ENCODE measurements around the gene TMEM87A.

Gene TMEM87A

DNA sequence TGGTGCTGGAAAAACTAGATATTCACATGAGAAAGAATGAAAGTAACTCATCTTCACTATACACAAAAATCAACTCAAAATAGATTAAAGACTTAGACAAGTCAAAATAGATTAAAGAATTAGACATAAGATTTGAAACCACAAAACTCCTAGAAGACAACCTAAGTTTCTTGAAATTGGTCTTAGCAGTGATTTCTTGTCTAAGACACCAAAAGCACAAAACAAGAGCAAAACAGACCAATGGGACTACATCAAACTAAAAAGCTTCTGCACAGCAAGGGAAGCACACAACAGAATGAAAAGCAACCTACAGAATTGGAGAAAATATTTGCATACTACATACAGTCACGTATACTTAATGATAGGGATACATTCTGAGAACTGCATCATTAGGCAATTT is 58.6 kb downstream of the TMEM87A start:
- no peak overlapping the region for H3K27ac ChIP-seq
- H3K36me3 ChIP-seq (ENCODE audit: insufficient read depth), result peaks cover 4% of the 10 kb centered on the region; the same call in 1 of the 2 replicates
- H4K20me1 ChIP-seq (ENCODE audit: insufficient read depth), result no peaks in the 10 kb centered on the region
- H3K4me2 ChIP-seq, result no peak overlapping the region
- no peak overlapping the region for H2AFZ ChIP-seq (ENCODE audit: low read depth)
- no peaks in the 10 kb centered on the region for H3K79me2 ChIP-seq (ENCODE audit: insufficient read depth, low read depth)
- no peak overlapping the region for H3K4me3 ChIP-seq (IDR thresholded peaks at IDR 0.05; ENCODE audit: insufficient read depth, low read depth, low read length)
- no peak overlapping the region for H3K9ac ChIP-seq
- no peaks in the 10 kb centered on the region for H3K4me1 ChIP-seq (ENCODE audit: low read depth, poor library complexity, severe bottlenecking)
- no peaks in the 10 kb centered on the region for H3K27me3 ChIP-seq (ENCODE audit: insufficient read depth, low read depth)
- TF ChIP-seq, protein P1, sequence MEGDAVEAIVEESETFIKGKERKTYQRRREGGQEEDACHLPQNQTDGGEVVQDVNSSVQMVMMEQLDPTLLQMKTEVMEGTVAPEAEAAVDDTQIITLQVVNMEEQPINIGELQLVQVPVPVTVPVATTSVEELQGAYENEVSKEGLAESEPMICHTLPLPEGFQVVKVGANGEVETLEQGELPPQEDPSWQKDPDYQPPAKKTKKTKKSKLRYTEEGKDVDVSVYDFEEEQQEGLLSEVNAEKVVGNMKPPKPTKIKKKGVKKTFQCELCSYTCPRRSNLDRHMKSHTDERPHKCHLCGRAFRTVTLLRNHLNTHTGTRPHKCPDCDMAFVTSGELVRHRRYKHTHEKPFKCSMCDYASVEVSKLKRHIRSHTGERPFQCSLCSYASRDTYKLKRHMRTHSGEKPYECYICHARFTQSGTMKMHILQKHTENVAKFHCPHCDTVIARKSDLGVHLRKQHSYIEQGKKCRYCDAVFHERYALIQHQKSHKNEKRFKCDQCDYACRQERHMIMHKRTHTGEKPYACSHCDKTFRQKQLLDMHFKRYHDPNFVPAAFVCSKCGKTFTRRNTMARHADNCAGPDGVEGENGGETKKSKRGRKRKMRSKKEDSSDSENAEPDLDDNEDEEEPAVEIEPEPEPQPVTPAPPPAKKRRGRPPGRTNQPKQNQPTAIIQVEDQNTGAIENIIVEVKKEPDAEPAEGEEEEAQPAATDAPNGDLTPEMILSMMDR (conservative IDR thresholded peaks at IDR 0.05; ENCODE audit: low read depth, low read length), result no peak

DNA sequence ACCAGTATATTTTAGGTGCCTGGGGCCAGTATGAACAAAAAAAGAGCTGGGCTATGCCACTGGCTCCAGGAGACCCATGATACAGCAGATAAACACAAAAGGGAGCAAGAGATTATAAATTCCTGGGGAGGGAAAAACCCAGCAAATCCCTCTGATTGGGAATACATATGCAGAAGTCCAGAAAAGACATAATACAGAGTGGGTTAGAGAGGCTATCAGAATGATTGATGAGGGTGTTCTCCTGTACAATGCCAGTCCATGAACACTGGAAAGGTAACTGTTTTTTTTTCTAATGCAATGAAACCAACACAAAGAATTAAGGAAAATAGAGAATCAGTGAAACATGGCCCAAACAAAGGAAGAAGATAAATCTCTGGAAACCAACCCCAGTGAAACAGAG is 59.7 kb downstream of the TMEM87A start:
- peaks cover 8% of the 10 kb centered on the region for H3K4me1 ChIP-seq (ENCODE audit: low read depth, poor library complexity, severe bottlenecking)
- H4K20me1 ChIP-seq (ENCODE audit: insufficient read depth), result no peaks in the 10 kb centered on the region
- no peak overlapping the region for H2AFZ ChIP-seq (ENCODE audit: low read depth)
- H3K4me2 ChIP-seq, result no peak overlapping the region
- H3K27me3 ChIP-seq (ENCODE audit: insufficient read depth, low read depth), result no peaks in the 10 kb centered on the region
- no peaks in the 10 kb centered on the region for H3K79me2 ChIP-seq (ENCODE audit: insufficient read depth, low read depth)
- H3K27ac ChIP-seq, result no peak overlapping the region
- TF ChIP-seq, protein P1 (conservative IDR thresholded peaks at IDR 0.05; ENCODE audit: low read depth, low read length), result no peak
- H3K4me3 ChIP-seq (IDR thresholded peaks at IDR 0.05; ENCODE audit: insufficient read depth, low read depth, low read length), result no peak overlapping the region
- 0 out of 2 replicates have a peak, but pooled peaks cover under 1% of the 10 kb centered on the region for H3K36me3 ChIP-seq (ENCODE audit: insufficient read depth)
- H3K9ac ChIP-seq, result no peak overlapping the region

DNA sequence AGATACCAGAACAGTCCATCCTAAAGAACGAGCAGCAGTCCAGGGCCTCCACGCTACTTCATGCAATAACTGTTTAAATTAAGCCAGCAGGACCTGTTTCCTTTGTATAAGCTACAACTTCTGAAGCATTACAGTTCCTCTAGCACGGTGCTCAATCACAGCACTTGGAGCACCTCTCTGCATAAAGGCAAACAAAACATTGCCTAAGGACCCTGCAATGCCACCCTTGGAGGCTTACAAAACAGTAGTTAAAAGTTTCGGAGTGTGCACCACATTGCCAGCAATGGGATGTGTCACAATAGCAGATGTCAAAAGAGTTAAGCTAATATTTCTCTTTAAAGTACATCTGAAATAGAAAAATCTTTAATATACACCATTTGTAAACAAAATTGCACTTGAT is 62.5 kb downstream of the TMEM87A start:
- H3K27ac ChIP-seq, result no peak overlapping the region
- TF ChIP-seq, protein P1 (conservative IDR thresholded peaks at IDR 0.05; ENCODE audit: low read depth, low read length), result no peak
- no peaks in the 10 kb centered on the region for H3K27me3 ChIP-seq (ENCODE audit: insufficient read depth, low read depth)
- H4K20me1 ChIP-seq (ENCODE audit: insufficient read depth), result no peaks in the 10 kb centered on the region
- peaks cover 19% of the 10 kb centered on the region for H3K79me2 ChIP-seq (ENCODE audit: insufficient read depth, low read depth)
- no peaks in the 10 kb centered on the region for H3K36me3 ChIP-seq (ENCODE audit: insufficient read depth)
- no peak overlapping the region for H3K4me2 ChIP-seq
- H2AFZ ChIP-seq (ENCODE audit: low read depth), result no peak overlapping the region
- peaks cover 21% of the 10 kb centered on the region for H3K4me1 ChIP-seq (ENCODE audit: low read depth, poor library complexity, severe bottlenecking)
- no peak overlapping the region for H3K9ac ChIP-seq
- no peak overlapping the region for H3K4me3 ChIP-seq (IDR thresholded peaks at IDR 0.05; ENCODE audit: insufficient read depth, low read depth, low read length)

DNA sequence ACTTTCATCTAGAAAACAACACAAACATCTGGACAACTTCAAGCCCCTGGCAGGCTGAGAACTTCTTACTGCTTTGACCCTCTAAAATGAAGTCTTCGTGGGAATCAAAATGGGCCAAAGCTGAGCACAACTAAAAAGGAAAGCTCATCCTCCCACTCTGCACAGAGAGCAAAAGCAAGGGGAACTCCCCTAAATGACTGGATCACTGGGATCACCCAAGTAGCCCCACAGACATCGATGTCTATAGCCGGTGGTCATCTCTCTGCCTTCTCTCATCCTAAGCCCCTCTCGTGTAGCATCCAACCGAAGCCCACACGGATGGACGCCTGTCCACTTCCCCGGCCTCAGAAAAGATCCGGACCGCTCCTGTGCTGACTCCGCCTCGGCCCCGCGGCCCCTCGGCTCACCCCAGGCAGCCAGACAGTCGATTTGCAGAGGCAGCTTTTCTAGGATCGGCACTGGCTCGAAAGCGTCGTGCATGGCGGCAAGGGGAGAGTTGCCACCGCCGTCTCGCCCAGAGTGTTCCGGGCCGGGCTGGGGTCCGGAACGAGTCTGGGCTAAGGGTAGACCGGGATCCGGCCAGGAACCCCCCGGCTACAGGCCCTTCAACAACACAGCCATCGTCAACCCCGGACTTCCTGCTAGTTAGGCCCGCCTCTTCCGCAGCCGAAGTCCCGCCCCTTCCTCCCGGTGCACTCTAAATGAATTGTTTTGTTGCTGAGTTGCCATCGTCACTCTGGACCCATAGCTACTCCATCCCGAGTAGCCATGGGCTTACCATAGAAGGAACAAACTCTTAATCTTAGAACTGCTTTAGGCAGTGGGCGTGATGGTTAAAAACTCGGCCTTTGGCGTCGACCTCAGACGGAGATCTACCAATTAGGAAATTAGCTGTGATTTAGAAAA is 65.3 kb downstream of the TMEM87A start, which contains the start of gene VPS39:
TSS of gene VPS39 (minus strand) at position 631 of the 906 bp plus-strand sequence. CDS start at position 480, 151 bp downstream.
- Histone ChIP-seq H3K4me1 (ENCODE audit: low read depth, poor library complexity, severe bottlenecking) (peaks cover 21% of the 10 kb centered on the region), H3K36me3 (ENCODE audit: insufficient read depth) (no peaks in the 10 kb centered on the region), H3K4me2 (peak within 1 kb of the TSS; percentile 72), H3K9ac (peak within 1 kb of the TSS; percentile 75), H3K79me2 (ENCODE audit: insufficient read depth, low read depth) (peaks cover 19% of the 10 kb centered on the region), H4K20me1 (ENCODE audit: insufficient read depth) (no peaks in the 10 kb centered on the region), H2AFZ (ENCODE audit: low read depth) (peak within 1 kb of the TSS; percentile 47), H3K4me3 (IDR thresholded peaks at IDR 0.05; ENCODE audit: insufficient read depth, low read depth, low read length) (no peak within 1 kb of the TSS), H3K27me3 (ENCODE audit: insufficient read depth, low read depth) (no peaks in the 10 kb centered on the region), H3K27ac (peak within 1 kb of the TSS; percentile 72)
- TF ChIP-seq, protein P1 (conservative IDR thresholded peaks at IDR 0.05; ENCODE audit: low read depth, low read length), result no peak; the same call in 1 of the 2 replicates

All from KMS-11 (cell line).